Measurements from ENCODE around the gene PRDM5. TPM values are rescaled to one million over a fixed set of nuclear protein-coding genes. Genes with fewer than 3 reads are reported as not detected.

Gene PRDM5
- polyA plus RNA-seq, 1 donor from 2014 or later, result 1.6 TPM

DNA sequence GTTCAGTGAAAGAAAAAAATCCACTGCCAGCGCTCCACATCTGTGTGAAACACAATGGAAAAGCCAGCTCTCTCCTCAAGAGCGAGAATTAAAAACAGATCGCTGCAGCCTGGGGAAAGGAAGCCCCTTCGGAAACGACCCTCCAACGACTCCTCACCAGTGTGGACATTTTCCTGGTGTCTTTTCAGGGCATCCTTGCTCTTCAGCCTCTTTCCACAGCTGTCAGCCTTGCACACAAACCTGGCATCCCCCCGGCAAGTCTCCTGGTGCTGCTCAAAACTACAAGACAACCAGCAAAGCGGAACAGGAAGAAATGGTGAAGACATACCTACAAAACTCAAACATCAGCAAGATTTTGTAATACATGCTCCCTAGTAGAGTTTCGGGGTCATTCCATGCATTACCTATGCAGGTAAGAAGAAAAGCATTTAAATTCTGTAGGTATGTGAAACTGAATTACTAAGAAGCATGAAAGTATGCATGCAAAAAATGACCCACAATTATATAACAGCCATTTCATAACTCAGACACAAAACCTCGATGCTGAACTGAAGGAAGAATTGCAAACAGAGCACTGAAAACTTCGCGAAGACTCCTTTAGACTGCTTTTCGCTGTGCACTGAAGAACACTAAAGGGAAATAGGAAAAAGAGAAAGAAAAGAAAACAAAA is 106.1 kb downstream of the PRDM5 start:
- H3K36me3 ChIP-seq (ENCODE audit: insufficient read depth, low read length), result no peaks in the 10 kb centered on the region
- no peak overlapping the region for H3K4me2 ChIP-seq (ENCODE audit: low read length)
- H3K9me3 ChIP-seq (ENCODE audit: low read length), result no peaks in the 10 kb centered on the region
- H3K27ac ChIP-seq (ENCODE audit: low read length), result no peak overlapping the region
- H3K4me3 ChIP-seq (ENCODE audit: low read length), result no peak overlapping the region
- no peaks in the 10 kb centered on the region for H3K27me3 ChIP-seq (ENCODE audit: insufficient read depth, low read depth, low read length)
- no peak overlapping the region for H2AFZ ChIP-seq (ENCODE audit: low read depth, low read length)
- H3K79me2 ChIP-seq (replicated peaks; ENCODE audit: insufficient read depth, low read length), result no peaks in the 10 kb centered on the region
- TF ChIP-seq MXI1 (conservative IDR thresholded peaks at IDR 0.05; ENCODE audit: poor library complexity, severe bottlenecking), result no peak
- no peaks in the 10 kb centered on the region for H3F3A ChIP-seq (ENCODE audit: insufficient read depth, low read length, poor library complexity, severe bottlenecking)
- H3K9ac ChIP-seq (ENCODE audit: low read length), result no peak overlapping the region
- H3K9me2 ChIP-seq (ENCODE audit: insufficient read depth, low read length), result no peaks in the 10 kb centered on the region
- no peaks in the 10 kb centered on the region for H4K20me1 ChIP-seq (ENCODE audit: insufficient read depth)

DNA sequence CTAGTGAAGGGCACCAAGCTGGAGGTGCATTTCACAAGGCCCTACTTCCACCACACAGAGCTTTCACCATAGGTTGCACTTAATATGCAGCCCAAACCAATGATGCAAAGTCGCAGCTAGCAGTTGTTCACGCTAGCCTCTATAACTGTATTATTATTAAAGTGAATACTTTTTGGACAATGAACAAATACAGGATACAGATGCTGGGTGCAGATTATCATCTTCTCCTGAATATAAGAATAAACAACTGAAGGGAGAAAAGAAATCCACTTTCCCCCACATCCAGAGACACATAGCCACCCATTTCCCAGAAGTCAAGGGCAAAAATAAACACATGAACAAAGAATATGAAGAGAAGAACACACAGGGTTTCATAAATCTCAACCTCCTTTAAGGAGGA is 107.2 kb downstream of the PRDM5 start:
- Histone ChIP-seq H3K27ac (ENCODE audit: low read length) (no peak overlapping the region), H3K79me2 (replicated peaks; ENCODE audit: insufficient read depth, low read length) (no peaks in the 10 kb centered on the region), H2AFZ (ENCODE audit: low read depth, low read length) (no peak overlapping the region), H4K20me1 (ENCODE audit: insufficient read depth) (no peaks in the 10 kb centered on the region), H3K36me3 (ENCODE audit: insufficient read depth, low read length) (no peaks in the 10 kb centered on the region), H3K9me2 (ENCODE audit: insufficient read depth, low read length) (no peaks in the 10 kb centered on the region), H3K4me3 (ENCODE audit: low read length) (no peak overlapping the region), H3K9me3 (ENCODE audit: low read length) (no peaks in the 10 kb centered on the region), H3K9ac (ENCODE audit: low read length) (no peak overlapping the region), H3K4me2 (ENCODE audit: low read length) (no peak overlapping the region), H3K27me3 (ENCODE audit: insufficient read depth, low read depth, low read length) (no peaks in the 10 kb centered on the region), H3F3A (ENCODE audit: insufficient read depth, low read length, poor library complexity, severe bottlenecking) (no peaks in the 10 kb centered on the region)
- no peak for TF ChIP-seq EZH2 (IDR thresholded peaks at IDR 0.05; ENCODE audit: borderline replicate concordance, insufficient read depth, low read length, poor library complexity, severe bottlenecking)
- no peak for TF ChIP-seq POLR2AphosphoS5 (IDR thresholded peaks at IDR 0.05)
- TF ChIP-seq MXI1 (conservative IDR thresholded peaks at IDR 0.05; ENCODE audit: poor library complexity, severe bottlenecking), result no peak

DNA sequence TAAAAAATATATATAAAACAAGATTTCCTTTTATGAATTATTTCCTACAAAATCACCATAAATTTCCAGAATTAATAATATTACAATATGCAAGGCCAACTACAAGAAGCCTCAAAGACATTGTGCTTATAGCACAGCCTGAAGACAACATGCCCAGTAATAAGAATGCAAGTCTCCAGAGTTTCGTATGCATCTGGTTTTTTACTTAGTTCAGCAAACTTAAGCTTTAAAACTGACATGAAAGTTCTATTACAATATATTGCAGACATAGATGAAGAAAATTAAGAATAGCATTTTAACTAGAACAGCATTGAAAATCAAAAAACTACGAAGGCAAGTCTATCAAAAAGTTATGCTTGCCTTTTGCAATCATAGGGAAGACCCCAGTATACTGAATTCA is 107.6 kb downstream of the PRDM5 start:
- no peak overlapping the region for H3K4me2 ChIP-seq (ENCODE audit: low read length)
- no peaks in the 10 kb centered on the region for H3K79me2 ChIP-seq (replicated peaks; ENCODE audit: insufficient read depth, low read length)
- H3K9ac ChIP-seq (ENCODE audit: low read length), result no peak overlapping the region
- H3K4me3 ChIP-seq (ENCODE audit: low read length), result no peak overlapping the region
- H3K27ac ChIP-seq (ENCODE audit: low read length), result no peak overlapping the region
- H3K9me3 ChIP-seq (ENCODE audit: low read length), result no peaks in the 10 kb centered on the region
- H3F3A ChIP-seq (ENCODE audit: insufficient read depth, low read length, poor library complexity, severe bottlenecking), result no peaks in the 10 kb centered on the region
- H4K20me1 ChIP-seq (ENCODE audit: insufficient read depth), result no peaks in the 10 kb centered on the region
- TF ChIP-seq POLR2AphosphoS5 (IDR thresholded peaks at IDR 0.05) (no peak), EP300 (conservative IDR thresholded peaks at IDR 0.05; ENCODE audit: poor library complexity, severe bottlenecking) (no peak), MXI1 (conservative IDR thresholded peaks at IDR 0.05; ENCODE audit: poor library complexity, severe bottlenecking) (no peak)
- TF ChIP-seq, protein P1, sequence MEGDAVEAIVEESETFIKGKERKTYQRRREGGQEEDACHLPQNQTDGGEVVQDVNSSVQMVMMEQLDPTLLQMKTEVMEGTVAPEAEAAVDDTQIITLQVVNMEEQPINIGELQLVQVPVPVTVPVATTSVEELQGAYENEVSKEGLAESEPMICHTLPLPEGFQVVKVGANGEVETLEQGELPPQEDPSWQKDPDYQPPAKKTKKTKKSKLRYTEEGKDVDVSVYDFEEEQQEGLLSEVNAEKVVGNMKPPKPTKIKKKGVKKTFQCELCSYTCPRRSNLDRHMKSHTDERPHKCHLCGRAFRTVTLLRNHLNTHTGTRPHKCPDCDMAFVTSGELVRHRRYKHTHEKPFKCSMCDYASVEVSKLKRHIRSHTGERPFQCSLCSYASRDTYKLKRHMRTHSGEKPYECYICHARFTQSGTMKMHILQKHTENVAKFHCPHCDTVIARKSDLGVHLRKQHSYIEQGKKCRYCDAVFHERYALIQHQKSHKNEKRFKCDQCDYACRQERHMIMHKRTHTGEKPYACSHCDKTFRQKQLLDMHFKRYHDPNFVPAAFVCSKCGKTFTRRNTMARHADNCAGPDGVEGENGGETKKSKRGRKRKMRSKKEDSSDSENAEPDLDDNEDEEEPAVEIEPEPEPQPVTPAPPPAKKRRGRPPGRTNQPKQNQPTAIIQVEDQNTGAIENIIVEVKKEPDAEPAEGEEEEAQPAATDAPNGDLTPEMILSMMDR (IDR thresholded peaks at IDR 0.05; ENCODE audit: poor library complexity, severe bottlenecking), result no peak
- no peak overlapping the region for H2AFZ ChIP-seq (ENCODE audit: low read depth, low read length)
- H3K9me2 ChIP-seq (ENCODE audit: insufficient read depth, low read length), result no peaks in the 10 kb centered on the region
- no peaks in the 10 kb centered on the region for H3K36me3 ChIP-seq (ENCODE audit: insufficient read depth, low read length)
- no peaks in the 10 kb centered on the region for H3K27me3 ChIP-seq (ENCODE audit: insufficient read depth, low read depth, low read length)

DNA sequence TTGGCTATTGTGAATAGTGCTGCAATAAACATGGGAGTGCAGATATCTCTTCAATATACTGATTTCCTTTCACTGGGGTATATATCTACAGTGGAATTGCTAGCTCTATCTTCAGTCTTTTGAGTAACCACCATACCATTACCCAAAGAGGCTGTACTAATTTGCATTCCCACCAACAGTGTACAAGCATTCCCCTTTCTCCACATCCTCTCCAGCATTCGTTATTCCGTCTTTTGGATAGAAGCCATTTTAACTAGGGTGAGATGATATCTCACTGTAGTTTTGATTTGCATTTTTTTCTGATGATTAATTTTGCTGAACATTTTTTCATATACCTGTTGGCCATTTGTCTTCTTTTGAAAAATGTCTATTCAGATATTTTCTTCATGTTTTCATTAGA is 110.3 kb downstream of the PRDM5 start:
- Histone ChIP-seq H4K20me1 (ENCODE audit: insufficient read depth) (no peaks in the 10 kb centered on the region), H3F3A (ENCODE audit: insufficient read depth, low read length, poor library complexity, severe bottlenecking) (no peaks in the 10 kb centered on the region), H3K27ac (ENCODE audit: low read length) (no peak overlapping the region), H3K27me3 (ENCODE audit: insufficient read depth, low read depth, low read length) (no peaks in the 10 kb centered on the region), H3K9me3 (ENCODE audit: low read length) (no peaks in the 10 kb centered on the region), H2AFZ (ENCODE audit: low read depth, low read length) (no peak overlapping the region), H3K36me3 (ENCODE audit: insufficient read depth, low read length) (no peaks in the 10 kb centered on the region), H3K9ac (ENCODE audit: low read length) (no peak overlapping the region), H3K79me2 (replicated peaks; ENCODE audit: insufficient read depth, low read length) (no peaks in the 10 kb centered on the region), H3K4me3 (ENCODE audit: low read length) (no peak overlapping the region), H3K9me2 (ENCODE audit: insufficient read depth, low read length) (no peaks in the 10 kb centered on the region), H3K4me2 (ENCODE audit: low read length) (no peak overlapping the region)
- TF ChIP-seq TAF1 (IDR thresholded peaks at IDR 0.05; ENCODE audit: low read depth) (no peak), MXI1 (conservative IDR thresholded peaks at IDR 0.05; ENCODE audit: poor library complexity, severe bottlenecking) (no peak), EP300 (conservative IDR thresholded peaks at IDR 0.05; ENCODE audit: poor library complexity, severe bottlenecking) (no peak), POLR2AphosphoS5 (IDR thresholded peaks at IDR 0.05) (no peak), RAD21 (conservative IDR thresholded peaks at IDR 0.05) (no peak)
- TF ChIP-seq, protein P2, sequence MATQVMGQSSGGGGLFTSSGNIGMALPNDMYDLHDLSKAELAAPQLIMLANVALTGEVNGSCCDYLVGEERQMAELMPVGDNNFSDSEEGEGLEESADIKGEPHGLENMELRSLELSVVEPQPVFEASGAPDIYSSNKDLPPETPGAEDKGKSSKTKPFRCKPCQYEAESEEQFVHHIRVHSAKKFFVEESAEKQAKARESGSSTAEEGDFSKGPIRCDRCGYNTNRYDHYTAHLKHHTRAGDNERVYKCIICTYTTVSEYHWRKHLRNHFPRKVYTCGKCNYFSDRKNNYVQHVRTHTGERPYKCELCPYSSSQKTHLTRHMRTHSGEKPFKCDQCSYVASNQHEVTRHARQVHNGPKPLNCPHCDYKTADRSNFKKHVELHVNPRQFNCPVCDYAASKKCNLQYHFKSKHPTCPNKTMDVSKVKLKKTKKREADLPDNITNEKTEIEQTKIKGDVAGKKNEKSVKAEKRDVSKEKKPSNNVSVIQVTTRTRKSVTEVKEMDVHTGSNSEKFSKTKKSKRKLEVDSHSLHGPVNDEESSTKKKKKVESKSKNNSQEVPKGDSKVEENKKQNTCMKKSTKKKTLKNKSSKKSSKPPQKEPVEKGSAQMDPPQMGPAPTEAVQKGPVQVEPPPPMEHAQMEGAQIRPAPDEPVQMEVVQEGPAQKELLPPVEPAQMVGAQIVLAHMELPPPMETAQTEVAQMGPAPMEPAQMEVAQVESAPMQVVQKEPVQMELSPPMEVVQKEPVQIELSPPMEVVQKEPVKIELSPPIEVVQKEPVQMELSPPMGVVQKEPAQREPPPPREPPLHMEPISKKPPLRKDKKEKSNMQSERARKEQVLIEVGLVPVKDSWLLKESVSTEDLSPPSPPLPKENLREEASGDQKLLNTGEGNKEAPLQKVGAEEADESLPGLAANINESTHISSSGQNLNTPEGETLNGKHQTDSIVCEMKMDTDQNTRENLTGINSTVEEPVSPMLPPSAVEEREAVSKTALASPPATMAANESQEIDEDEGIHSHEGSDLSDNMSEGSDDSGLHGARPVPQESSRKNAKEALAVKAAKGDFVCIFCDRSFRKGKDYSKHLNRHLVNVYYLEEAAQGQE (IDR thresholded peaks at IDR 0.05; ENCODE audit: borderline replicate concordance), result no peak
- TF ChIP-seq, protein P1 (IDR thresholded peaks at IDR 0.05; ENCODE audit: poor library complexity, severe bottlenecking), result no peak
